Measurements from ENCODE around the gene EDN1. TPM values are rescaled to one million over a fixed set of nuclear protein-coding genes. Genes with fewer than 3 reads are reported as not detected.

The EDN1 gene
- total RNA-seq, 4 donors from 2014 or later, result 5.4 to 29.1 (median 23.0) TPM

DNA sequence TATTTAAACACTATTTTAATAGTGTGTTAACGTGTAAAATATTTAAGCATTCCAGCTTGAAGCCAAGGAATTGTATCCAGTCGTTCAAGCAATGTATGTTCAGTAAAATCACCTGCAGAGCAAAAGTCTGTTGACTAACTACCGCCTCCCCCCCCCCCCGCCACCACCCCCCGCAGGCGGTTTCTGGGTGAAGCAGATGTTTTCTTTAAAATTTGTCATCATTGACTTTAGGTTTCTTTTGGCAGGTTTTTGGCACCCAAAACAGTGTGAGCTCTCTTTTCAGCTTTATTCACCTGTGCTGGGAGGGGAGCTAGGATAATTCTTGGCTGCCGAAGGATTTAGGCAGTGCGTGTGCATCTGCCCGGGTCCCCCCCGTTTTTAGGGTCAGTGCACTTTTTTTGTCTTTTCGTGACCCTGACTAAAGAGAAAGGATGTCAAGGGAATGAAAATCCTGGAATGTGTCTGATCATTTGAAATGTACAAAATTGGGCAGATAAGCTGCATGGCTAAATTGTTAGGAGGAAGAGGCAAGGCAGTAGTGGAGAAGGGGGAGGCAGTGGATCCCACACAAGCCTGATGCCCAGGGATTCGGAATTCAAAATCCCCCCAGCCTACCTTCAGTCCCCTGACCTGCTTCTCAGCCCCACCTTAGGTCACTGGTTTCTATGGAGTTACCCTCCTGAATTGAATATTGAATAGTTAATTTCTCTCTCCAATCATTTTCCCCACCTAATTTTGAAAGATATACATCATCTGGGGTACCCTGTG lies 1.1 kb downstream of the EDN1 start:
- H3K9me3 ChIP-seq, result no peaks in the 10 kb centered on the region
- peaks cover 0 to 22% (median 0%) of the 10 kb centered on the region in 4 donors for H3K27me3 ChIP-seq
- H3K4me1 ChIP-seq, result peaks cover 7 to 25% (median 25%) of the 10 kb centered on the region in 4 donors
- H3K36me3 ChIP-seq, result peaks cover 0 to 10% (median 0%) of the 10 kb centered on the region in 4 donors
- DNase-seq (ENCODE audit: extremely low spot score), result no peak
- 27% methylated on average over 11 of the region's 12 CpGs for WGBS
- no peak for TF ChIP-seq POLR2AphosphoS5 (IDR thresholded peaks at IDR 0.05)
- TF ChIP-seq, protein P1, sequence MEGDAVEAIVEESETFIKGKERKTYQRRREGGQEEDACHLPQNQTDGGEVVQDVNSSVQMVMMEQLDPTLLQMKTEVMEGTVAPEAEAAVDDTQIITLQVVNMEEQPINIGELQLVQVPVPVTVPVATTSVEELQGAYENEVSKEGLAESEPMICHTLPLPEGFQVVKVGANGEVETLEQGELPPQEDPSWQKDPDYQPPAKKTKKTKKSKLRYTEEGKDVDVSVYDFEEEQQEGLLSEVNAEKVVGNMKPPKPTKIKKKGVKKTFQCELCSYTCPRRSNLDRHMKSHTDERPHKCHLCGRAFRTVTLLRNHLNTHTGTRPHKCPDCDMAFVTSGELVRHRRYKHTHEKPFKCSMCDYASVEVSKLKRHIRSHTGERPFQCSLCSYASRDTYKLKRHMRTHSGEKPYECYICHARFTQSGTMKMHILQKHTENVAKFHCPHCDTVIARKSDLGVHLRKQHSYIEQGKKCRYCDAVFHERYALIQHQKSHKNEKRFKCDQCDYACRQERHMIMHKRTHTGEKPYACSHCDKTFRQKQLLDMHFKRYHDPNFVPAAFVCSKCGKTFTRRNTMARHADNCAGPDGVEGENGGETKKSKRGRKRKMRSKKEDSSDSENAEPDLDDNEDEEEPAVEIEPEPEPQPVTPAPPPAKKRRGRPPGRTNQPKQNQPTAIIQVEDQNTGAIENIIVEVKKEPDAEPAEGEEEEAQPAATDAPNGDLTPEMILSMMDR (IDR thresholded peaks at IDR 0.05), result no peak
- no peak for TF ChIP-seq POLR2A (IDR thresholded peaks at IDR 0.05; ENCODE audit: low read depth)
- no peak for TF ChIP-seq EP300 (IDR thresholded peaks at IDR 0.05)
- H3K27ac ChIP-seq (replicated peaks in 1 of 4), result peak overlapping the region in 1 of 4 donors; percentile 68
- peak overlapping the region; percentile 50 to 66 (median 56) for H3K4me3 ChIP-seq
- intact Hi-C loops (cut with DNase I), result loop anchor here (2.0 kb wide), 1 partner anchor 636 kb away; no protein-coding TSS in a partner anchor

DNA sequence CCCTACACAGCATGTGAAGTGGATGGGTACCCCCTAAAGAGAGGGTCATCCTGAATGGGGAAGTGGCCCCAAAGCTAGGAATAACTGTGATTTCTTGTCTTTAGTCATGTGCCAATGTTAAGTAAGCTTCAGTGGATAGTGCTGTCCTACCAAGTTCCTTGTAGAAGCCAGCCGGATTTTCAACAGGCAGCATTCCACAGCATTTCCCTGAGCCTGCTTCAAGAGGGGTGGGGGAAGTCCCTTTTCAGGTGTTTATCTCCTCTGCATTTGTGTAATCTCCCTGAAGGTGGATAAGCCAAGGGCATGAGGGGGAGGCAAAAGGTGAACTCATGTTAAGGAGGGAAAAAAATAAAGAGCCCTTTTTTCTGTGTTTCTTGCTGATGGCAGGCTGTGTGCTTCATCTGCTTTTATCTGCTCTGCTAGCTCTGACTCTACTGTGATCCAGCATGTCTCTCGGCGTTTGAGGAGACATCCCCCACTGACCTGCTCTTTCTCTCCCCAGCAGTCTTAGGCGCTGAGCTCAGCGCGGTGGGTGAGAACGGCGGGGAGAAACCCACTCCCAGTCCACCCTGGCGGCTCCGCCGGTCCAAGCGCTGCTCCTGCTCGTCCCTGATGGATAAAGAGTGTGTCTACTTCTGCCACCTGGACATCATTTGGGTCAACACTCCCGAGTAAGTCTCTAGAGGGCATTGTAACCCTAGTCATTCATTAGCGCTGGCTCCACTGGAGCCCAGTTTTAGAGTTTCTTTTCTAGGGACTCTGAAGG lies 1.9 kb downstream of the EDN1 start:
- Histone ChIP-seq H3K36me3 (peaks cover 0 to 14% (median 0%) of the 10 kb centered on the region in 4 donors), H3K27me3 (peaks cover 0 to 22% (median 0%) of the 10 kb centered on the region in 4 donors), H3K9me3 (no peaks in the 10 kb centered on the region), H3K4me3 (peak overlapping the region; percentile 50 to 66 (median 56)), H3K27ac (replicated peaks in 1 of 4) (peak overlapping the region in 1 of 4 donors; percentile 68), H3K4me1 (peaks cover 7 to 25% (median 25%) of the 10 kb centered on the region in 4 donors)
- 56% methylated on average over 15 of the region's 15 CpGs for WGBS
- no peak for TF ChIP-seq EP300 (IDR thresholded peaks at IDR 0.05)
- no peak for TF ChIP-seq POLR2A (IDR thresholded peaks at IDR 0.05; ENCODE audit: low read depth)
- TF ChIP-seq POLR2AphosphoS5 (IDR thresholded peaks at IDR 0.05), result no peak
- TF ChIP-seq, protein P1 (IDR thresholded peaks at IDR 0.05), result peak in 1 of 3 experiments; percentile 18
- intact Hi-C loops (cut with DNase I), result loop anchor here (2.0 kb wide), 1 partner anchor 637 kb away; no protein-coding TSS in a partner anchor
- DNase-seq (ENCODE audit: extremely low spot score), result no peak

GRCh38 chr6:12293235-12293930 lies 3.2 kb downstream of the EDN1 start:
- H3K4me3 ChIP-seq, result peak overlapping the region in 3 of 4 donors; percentile 50 to 66 (median 57)
- TF ChIP-seq EP300 (IDR thresholded peaks at IDR 0.05) (no peak), POLR2AphosphoS5 (IDR thresholded peaks at IDR 0.05) (no peak), POLR2A (IDR thresholded peaks at IDR 0.05; ENCODE audit: low read depth) (no peak)
- TF ChIP-seq, protein P1 (IDR thresholded peaks at IDR 0.05), result no peak
- H3K4me1 ChIP-seq, result peaks cover 7 to 25% (median 25%) of the 10 kb centered on the region in 4 donors
- no peaks in the 10 kb centered on the region for H3K9me3 ChIP-seq
- WGBS, result 90% methylated on average over 4 of the region's 4 CpGs
- H3K27me3 ChIP-seq, result peaks cover 0 to 22% (median 0%) of the 10 kb centered on the region in 4 donors
- intact Hi-C loops (cut with DNase I), result no loop called here
- H3K36me3 ChIP-seq, result peaks cover 0 to 14% (median 0%) of the 10 kb centered on the region in 4 donors
- H3K27ac ChIP-seq (replicated peaks in 1 of 4), result peak overlapping the region in 1 of 4 donors; percentile 37
- DNase-seq (ENCODE audit: extremely low spot score), result no peak

DNA sequence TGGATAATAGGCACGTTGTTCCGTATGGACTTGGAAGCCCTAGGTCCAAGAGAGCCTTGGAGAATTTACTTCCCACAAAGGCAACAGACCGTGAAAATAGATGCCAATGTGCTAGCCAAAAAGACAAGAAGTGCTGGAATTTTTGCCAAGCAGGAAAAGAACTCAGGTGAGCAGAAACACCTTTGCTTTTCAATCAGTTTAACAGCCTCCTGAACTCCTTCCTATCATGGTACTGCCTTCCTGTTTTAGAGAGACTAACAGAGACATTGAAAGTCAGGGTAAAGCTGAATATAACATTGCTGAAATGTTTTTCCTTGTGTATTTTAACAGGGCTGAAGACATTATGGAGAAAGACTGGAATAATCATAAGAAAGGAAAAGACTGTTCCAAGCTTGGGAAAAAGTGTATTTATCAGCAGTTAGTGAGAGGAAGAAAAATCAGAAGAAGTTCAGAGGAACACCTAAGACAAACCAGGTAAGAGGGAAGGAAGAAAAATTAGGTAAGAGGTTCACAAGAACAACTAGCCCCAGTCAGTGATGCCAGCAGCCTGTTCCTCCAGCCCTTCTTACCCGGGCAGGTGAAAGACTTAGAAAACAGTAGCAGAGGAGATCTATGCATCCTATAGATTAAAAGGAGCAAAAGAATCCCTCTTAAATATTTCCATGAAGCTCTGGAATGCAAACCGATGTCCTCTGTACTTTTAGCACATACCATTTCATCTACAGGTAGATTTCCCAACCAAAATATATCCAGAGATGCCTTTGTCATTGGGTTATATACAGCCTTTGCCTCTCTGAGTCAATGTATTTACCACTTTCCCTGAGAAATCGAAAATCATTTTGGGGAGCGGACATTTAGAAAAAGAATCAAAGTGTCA lies 4.0 kb downstream of the EDN1 start:
- TF ChIP-seq EP300 (IDR thresholded peaks at IDR 0.05) (no peak), POLR2AphosphoS5 (IDR thresholded peaks at IDR 0.05) (no peak), POLR2A (IDR thresholded peaks at IDR 0.05; ENCODE audit: low read depth) (no peak)
- TF ChIP-seq, protein P1 (IDR thresholded peaks at IDR 0.05), result no peak
- intact Hi-C loops (cut with DNase I), result no loop called here
- no peak for DNase-seq (ENCODE audit: extremely low spot score)
- Histone ChIP-seq H3K4me3 (peak overlapping the region in 3 of 4 donors; percentile 21 to 57 (median 50)), H3K9me3 (no peaks in the 10 kb centered on the region), H3K4me1 (peaks cover 7 to 25% (median 24%) of the 10 kb centered on the region in 4 donors), H3K27me3 (peaks cover 0 to 22% (median 0%) of the 10 kb centered on the region in 4 donors), H3K36me3 (peaks cover 0 to 14% (median 0%) of the 10 kb centered on the region in 4 donors), H3K27ac (replicated peaks in 1 of 4) (no peak overlapping the region)
- WGBS, result 87% methylated on average over 7 of the region's 7 CpGs

Measured in esophagus muscularis mucosa (tissue), 4 donors.